Endothelial cell of umbilical vein (primary cell): ENCODE results near the gene SPATA32. TPM values are rescaled to one million over a fixed set of nuclear protein-coding genes. Genes with fewer than 3 reads are reported as not detected.
"Not testable (repeated sequence)": the region's sequence is repeated elsewhere in the genome, so short reads cannot be mapped to it uniquely, and the experiment has no call there.

Source experiments
- BruUV-seq: library from RNA; stranded (reverse); fragments of 400-500 nt; replicated peaks from 2 replicates; lab custom pipeline; 2021; lab: Mats Ljungman, UMichigan
- CTCF ChIA-PET: fragments of 300-600, 350-600 bp; sonication (Branson Sonifier 250); formaldehyde crosslinking; loops from one replicate; lab custom pipeline; 2021; ENCODE audit warnings: antibody characterized with exemption, inconsistent platforms; lab: Charles Lee
- POLR2A ChIA-PET: fragments of 300-600, 350-600 bp; sonication (Branson Sonifier 250); formaldehyde crosslinking; loops from one replicate; lab custom pipeline; 2021; ENCODE audit warnings: antibody characterized with exemption, inconsistent platforms; lab: Charles Lee
- DNase-seq: peaks from one replicate; pipeline ENCODE4 v3.0.0-alpha.2; 2011; ENCODE audit warnings: low read depth, low spot score
- FAIRE-seq: peaks from 2 replicates; lab custom pipeline; 2011; peaks lifted over from hg19 to GRCh38; lab: Jason Lieb, UNC
- H2AFZ ChIP-seq: 2 replicates; pipeline ENCODE4 v1.6.0; 2012; ENCODE audit warnings: low read depth, low read length, control low read depth, inconsistent platforms
- H3K27ac ChIP-seq: 2 replicates; pipeline ENCODE4 v1.5.1; 2011; ENCODE audit warnings: low read depth, mild to moderate bottlenecking, control low read depth, low read length, moderate library complexity; ENCODE audit not compliant: insufficient read depth
- H3K27me3 ChIP-seq, 2 experiments: 2 replicates each; pipeline versions ENCODE4 v1.6.0 to v1.6.1; 2011; ENCODE audit warnings: low read length in 2 of 2, mixed read lengths in 1 of 2; ENCODE audit not compliant: control insufficient read depth in 2 of 2, insufficient read depth in 2 of 2
- H3K36me3 ChIP-seq, 2 experiments: 2 replicates in 1 of 2; 3 replicates in 1 of 2; pipeline ENCODE4 v1.5.1; 2011; ENCODE audit warnings: low read length in 2 of 2, mild to moderate bottlenecking in 1 of 2, moderate library complexity in 1 of 2; ENCODE audit not compliant: control insufficient read depth in 2 of 2, insufficient read depth in 2 of 2; ENCODE audit errors: extremely low read depth in 1 of 2
- H3K4me1 ChIP-seq: 3 replicates; pipeline ENCODE4 v1.5.1; 2011; ENCODE audit warnings: mild to moderate bottlenecking, low read length; ENCODE audit not compliant: control insufficient read depth, insufficient read depth; ENCODE audit errors: extremely low read depth
- H3K4me2 ChIP-seq: 2 replicates; pipeline ENCODE4 v1.6.1; 2011; ENCODE audit warnings: low read length, control low read depth, mixed read lengths; ENCODE audit not compliant: insufficient read depth
- H3K4me3 ChIP-seq, 3 experiments: fragments of 200-600 bp in 1 of 3; sonication (generic), shearing (Covaris generic) in 1 of 3; replicated peaks in 1 of 3; 2 replicates each; pipeline ENCODE4 v1.5.1; 2011 to 2016; ENCODE audit warnings: control low read depth in 3 of 3, low read length in 3 of 3, mild to moderate bottlenecking in 2 of 3, inconsistent platforms in 1 of 3, low read depth in 1 of 3, moderate library complexity in 1 of 3; ENCODE audit not compliant: insufficient read depth in 1 of 3
- H3K79me2 ChIP-seq: 2 replicates; pipeline ENCODE4 v1.6.0; 2012; ENCODE audit warnings: low read length, inconsistent platforms; ENCODE audit not compliant: control insufficient read depth, insufficient read depth
- H3K9ac ChIP-seq: replicated peaks from 2 replicates; pipeline ENCODE3; 2011; ENCODE audit warnings: low read length, control low read depth; ENCODE audit not compliant: insufficient read depth; ENCODE audit errors: extremely low read depth
- H3K9me1 ChIP-seq: replicated peaks from 3 replicates; pipeline ENCODE4 v1.6.0; 2011; ENCODE audit warnings: mild to moderate bottlenecking, low read length; ENCODE audit not compliant: control insufficient read depth, insufficient read depth; ENCODE audit errors: extremely low read depth
- H3K9me3 ChIP-seq: replicated peaks from 2 replicates; pipeline ENCODE4 v1.5.1; 2012; ENCODE audit warnings: low read length, inconsistent platforms; ENCODE audit not compliant: control insufficient read depth, insufficient read depth
- H4K20me1 ChIP-seq: replicated peaks from 2 replicates; pipeline ENCODE3; 2011; ENCODE audit warnings: mild to moderate bottlenecking, low read length; ENCODE audit not compliant: control insufficient read depth, insufficient read depth; ENCODE audit errors: extremely low read depth
- CTCF ChIP-seq, 2 donors: IDR thresholded peaks; 1 replicate in 1 of 2; 2 replicates in 1 of 2; pipeline ENCODE4 v1.5.1; 2011; ENCODE audit warnings: low read length in 2 of 2, mild to moderate bottlenecking in 2 of 2, moderate library complexity in 2 of 2, control low read depth in 1 of 2, inconsistent platforms in 1 of 2, low read depth in 1 of 2; ENCODE audit not compliant: insufficient read depth in 1 of 2; ENCODE audit errors: extremely low read depth in 1 of 2
- JUN ChIP-seq: IDR thresholded peaks from 2 replicates; pipeline ENCODE4 v1.6.1; 2011; ENCODE audit warnings: borderline replicate concordance, low read depth; ENCODE audit not compliant: insufficient read length, insufficient read depth
- MAX ChIP-seq: IDR thresholded peaks from 2 replicates; pipeline ENCODE4 v1.6.1; 2011; ENCODE audit not compliant: insufficient read depth, insufficient read length
- MYC ChIP-seq: IDR thresholded peaks from one replicate; pipeline ENCODE4 v1.6.1; 2011; ENCODE audit warnings: mild to moderate bottlenecking, low read depth, low read length
- POLR2AphosphoS5 ChIP-seq: IDR thresholded peaks from 2 replicates; pipeline ENCODE4 v1.6.1; 2012; ENCODE audit warnings: low read depth, mild to moderate bottlenecking, control low read depth, low read length, moderate library complexity; ENCODE audit not compliant: insufficient read depth
- dilution Hi-C: fragments of 300-500 bp; cut with MboI; formaldehyde crosslinking; loops from one replicate; pipeline ENCODE4 v1.15.0; 2019; ENCODE audit warnings: low sequenced_read_pairs; ENCODE audit not compliant: extremely low pct_ligation_motif_present
- intact Hi-C: fragments of 100-400 bp; cut with micrococcal nuclease; formaldehyde crosslinking; loops from one replicate; pipeline ENCODE4 v1.10.0; 2022
- polyA plus RNA-seq, 4 experiments: library from polyadenylated mRNA; depleted of rRNA in 3 of 4; stranded (reverse) in 3 of 4; unstranded in 1 of 4; fragments of >200 nt; gene quantifications; 2 replicates each; pipeline versions ENCODE4 v1.2.1 to v1.2.3, GENCODE V29; 2011 to 2012; ENCODE audit warnings: missing spikeins in 1 of 4
- total RNA-seq: library from RNA; stranded (reverse); gene quantifications from 2 replicates; pipeline ENCODE4 v1.2.3, GENCODE V29; 2021

Gene SPATA32
- total and polyA plus RNA-seq, 2 donors (not counting 3 experiments of a cell fraction or from before 2014, with no cell fraction given), result not detected

- H3K4me1 ChIP-seq, result peaks cover 6% of the 10 kb centered on the region
- BruUV-seq, result no TSS peak
- H3K4me2 ChIP-seq, result no peak overlapping the region
- TF ChIP-seq JUN (no peak), CTCF (IDR thresholded peaks at IDR 0.05; ENCODE audit: extremely low read depth in 1 of 2, insufficient read depth in 1 of 2, low read depth in 1 of 2, low read length in 2 of 2) (no peak), MYC (no peak), POLR2AphosphoS5 (no peak), MAX (no peak)
- no peaks in the 10 kb centered on the region for H3K36me3 ChIP-seq
- POLR2A ChIA-PET, result no interaction called here
- H3K4me3 ChIP-seq, result no peak overlapping the region
- dilution Hi-C loops (no loop called here), intact Hi-C loops (no loop called here)
- H3K9ac ChIP-seq, result no peak overlapping the region
- no peak for DNase-seq
- H3K27me3 ChIP-seq, result no peaks in the 10 kb centered on the region
- no peaks in the 10 kb centered on the region for H3K9me3 ChIP-seq
- CTCF ChIA-PET, result interaction anchor here (0.6 to 1.3 kb wide), 2 partner anchors 8 to 9 kb away, joined by 3 to 4 read pairs; no protein-coding TSS in a partner anchor
- H3K9me1 ChIP-seq, result no peaks in the 10 kb centered on the region
- H2AFZ ChIP-seq, result no peak overlapping the region
- no peaks in the 10 kb centered on the region for H4K20me1 ChIP-seq
- H3K27ac ChIP-seq, result no peak overlapping the region
- peaks cover 55% of the 10 kb centered on the region for H3K79me2 ChIP-seq
- FAIRE-seq, result no peak
Measured at GRCh38 chr17:45302649-45303173, 40.8 kb upstream of the SPATA32 start.

- H3K27me3 ChIP-seq, H3K9me3 ChIP-seq, H3K4me1 ChIP-seq, H3K9ac ChIP-seq, H4K20me1 ChIP-seq, intact Hi-C loops, dilution Hi-C loops, H3K4me3 ChIP-seq, FAIRE-seq, H2AFZ ChIP-seq, H3K4me2 ChIP-seq, BruUV-seq, H3K9me1 ChIP-seq, H3K27ac ChIP-seq, H3K36me3 ChIP-seq, DNase-seq: not testable (repeated sequence)
- ChIA-PET POLR2A (interaction anchor here (0.6 kb wide), 1 partner anchor 37 kb away, joined by 4 read pairs; no protein-coding TSS in a partner anchor), CTCF (interaction anchor here (1.3 kb wide), 1 partner anchor 8 kb away, joined by 4 read pairs; no protein-coding TSS in a partner anchor)
- H3K79me2 ChIP-seq, result peaks cover 56% of the 10 kb centered on the region
Measured at GRCh38 chr17:45302220-45302619, 40.3 kb upstream of the SPATA32 start.
